Adrenal gland (tissue), 12 donors: Measurements from ENCODE around the gene PRKCE. TPM values are rescaled to one million over a fixed set of nuclear protein-coding genes. Genes with fewer than 3 reads are reported as not detected.

Experiments used
- DNase-seq, 7 donors: peaks; one replicate each; pipeline ENCODE4 v3.0.0-alpha.2; 2019 to 2020
- H3K27ac ChIP-seq, 5 donors: fragments of 200-600 bp; sonication (generic) in 4 of 5; 1 replicate in 3 of 5; 2 replicates in 2 of 5; pipeline versions ENCODE4 v1.5.1 to v1.8.0; 2016 to 2020; ENCODE audit warnings: mild to moderate bottlenecking in 1 of 5
- H3K27me3 ChIP-seq: fragments of 200-600 bp; 2 replicates; pipeline ENCODE4 v1.8.0; 2021
- H3K36me3 ChIP-seq, 2 donors: fragments of 200-600 bp; replicated peaks in 1 of 2; 1 replicate in 1 of 2; 2 replicates in 1 of 2; pipeline versions ENCODE4 v1.5.1 to v1.8.0; 2018 to 2022
- H3K4me1 ChIP-seq, 2 donors: fragments of 200-600 bp; replicated peaks in 1 of 2; 1 replicate in 1 of 2; 2 replicates in 1 of 2; pipeline versions ENCODE4 v1.5.1 to v1.8.0; 2018 to 2021
- H3K4me3 ChIP-seq, 4 donors: fragments of 200-600 bp; sonication (generic) in 3 of 4; one replicate each; pipeline ENCODE4 v1.5.1; 2016 to 2018
- H3K9me3 ChIP-seq, 3 donors: fragments of 200-600 bp; sonication (generic) in 1 of 3; replicated peaks in 1 of 3; 1 replicate in 2 of 3; 2 replicates in 1 of 3; pipeline versions ENCODE4 v1.5.1 to v1.8.0; 2016 to 2021
- CTCF ChIP-seq, 6 experiments: fragments of 450-650 bp in 4 of 6; fragments of 200-600 bp in 2 of 6; sonication (generic) in 1 of 6; IDR thresholded peaks; 1 replicate in 5 of 6; 2 replicates in 1 of 6; pipeline versions ENCODE4 v1.5.1 to v1.8.0; 2016 to 2021; ENCODE audit warnings: antibody characterized with exemption in 6 of 6, mild to moderate bottlenecking in 2 of 6, moderate library complexity in 1 of 6
- POLR2A ChIP-seq, 2 donors: fragments of 450-650 bp; IDR thresholded peaks; one replicate each; pipeline ENCODE4 v1.6.1; 2017; ENCODE audit warnings: antibody characterized with exemption in 2 of 2, mild to moderate bottlenecking in 2 of 2, moderate library complexity in 1 of 2
- whole genome bisulfite sequencing, 4 donors: extraction: QIAGEN DNeasy Blood & Tissue Kit in 2 of 4; methylation state at CpG; one replicate each; pipeline versions ENCODE4 v1.1.5 to v1.1.7; 2013 to 2017; 5-methylcytosine and 5-hydroxymethylcytosine counted together
- intact Hi-C, 2 donors: fragments of 100-400 bp; cut with DNase I; formaldehyde crosslinking; loops; one replicate each; pipeline versions ENCODE4 v1.14.1 to v1.15.0; 2022 to 2023
- polyA plus RNA-seq, 3 donors: library from polyadenylated mRNA; stranded (reverse); fragments of 200-250 nt in 2 of 3; fragments of 350-450 nt in 1 of 3; fragmentation: Illumina TruSeq in 1 of 3; extraction: RNeasy Lipid Tissue Mini Kit (QIAGEN cat#74804) in 1 of 3; gene quantifications; one replicate each; pipeline ENCODE4 v1.2.3, GENCODE V29; 2013 to 2014
- total RNA-seq, 9 donors: library from RNA; depleted of rRNA in 4 of 9; stranded (reverse); fragments of >200 nt in 4 of 9; fragments of 120-200 nt in 1 of 9; fragmentation: NEBNext Ultra II Directional in 1 of 9; extraction: Animal tissue kit (Norgen Biotek cat#: 25700) in 1 of 9; gene quantifications; one replicate each; pipeline versions ENCODE4 v1.1.0 to v1.2.4, GENCODE V29; 2013 to 2023
- donor health status: healthy with polysubstance abuse.
- donor health status: Bipolar disorder and iron deficiency.
- donor health status: DM: yes; HTN: yes; CAD: no.
- donor health status: DM: no; HTN: no; CAD: no.
- donor health status: DM: no; HTN: no; CAD: no.
- donor health status: DM: yes; HTN: yes; CAD: no.

PRKCE gene
- total and polyA plus RNA-seq, 12 donors = 1.9 to 19.2 (median 8.0) TPM

- H3K36me3 ChIP-seq = no peaks in the 10 kb centered on the region
- no peak for TF ChIP-seq POLR2A (IDR thresholded peaks at IDR 0.05)
- no peak for TF ChIP-seq CTCF (IDR thresholded peaks at IDR 0.05)
- no peak overlapping the region for H3K4me3 ChIP-seq
- no peak for DNase-seq
- H3K27ac ChIP-seq = no peak overlapping the region
- no peaks in the 10 kb centered on the region for H3K27me3 ChIP-seq
- intact Hi-C loops = loop anchor here in 1 of 2 donors (10.0 kb wide), 1 partner anchor 161 kb away; no protein-coding TSS in a partner anchor
- 80 to 96% (median 86%) methylated on average over 4 to 9 of the region's 9 CpGs for WGBS, 4 donors
- H3K9me3 ChIP-seq = no peaks in the 10 kb centered on the region
- H3K4me1 ChIP-seq = no peaks in the 10 kb centered on the region
Measured at GRCh38 chr2:45773909-45774308, 122.4 kb downstream of the PRKCE start.

GRCh38 chr2:45774688-45775244, 123.3 kb downstream of the PRKCE start:
- TF ChIP-seq POLR2A (IDR thresholded peaks at IDR 0.05) (no peak), CTCF (IDR thresholded peaks at IDR 0.05) (no peak)
- H3K4me1 ChIP-seq = no peaks in the 10 kb centered on the region
- peak in 1 of 7 donors; percentile 36 for DNase-seq
- no peaks in the 10 kb centered on the region for H3K27me3 ChIP-seq
- no peaks in the 10 kb centered on the region for H3K9me3 ChIP-seq
- no peaks in the 10 kb centered on the region for H3K36me3 ChIP-seq
- intact Hi-C loops = loop anchor here in 1 of 2 donors (5.0 to 10.0 kb wide), 2 partner anchors 132 to 160 kb away; no protein-coding TSS in a partner anchor
- H3K27ac ChIP-seq = peak overlapping the region in 2 of 5 donors; percentile 21 to 40
- H3K4me3 ChIP-seq = no peak overlapping the region
- 61 to 80% (median 75%) methylated on average over 10 of the region's 10 CpGs for WGBS, 4 donors

GRCh38 chr2:45776160-45776955, 124.9 kb downstream of the PRKCE start:
- intact Hi-C loops = loop anchor here in 1 of 2 donors (5.0 to 10.0 kb wide), 2 partner anchors 134 to 158 kb away; no protein-coding TSS in a partner anchor
- H3K27me3 ChIP-seq = no peaks in the 10 kb centered on the region
- DNase-seq = no peak
- no peak overlapping the region for H3K4me3 ChIP-seq
- no peaks in the 10 kb centered on the region for H3K4me1 ChIP-seq
- no peak for TF ChIP-seq POLR2A (IDR thresholded peaks at IDR 0.05)
- TF ChIP-seq CTCF (IDR thresholded peaks at IDR 0.05) = no peak
- no peaks in the 10 kb centered on the region for H3K9me3 ChIP-seq
- H3K36me3 ChIP-seq = no peaks in the 10 kb centered on the region
- 63 to 73% (median 67%) methylated on average over 7 of the region's 7 CpGs for WGBS, 4 donors
- no peak overlapping the region for H3K27ac ChIP-seq

- Histone ChIP-seq H3K36me3 (no peaks in the 10 kb centered on the region), H3K27ac (no peak overlapping the region), H3K4me3 (no peak overlapping the region), H3K9me3 (no peaks in the 10 kb centered on the region), H3K27me3 (no peaks in the 10 kb centered on the region), H3K4me1 (no peaks in the 10 kb centered on the region)
- TF ChIP-seq CTCF (IDR thresholded peaks at IDR 0.05) (no peak), POLR2A (IDR thresholded peaks at IDR 0.05) (no peak)
- no peak for DNase-seq
- intact Hi-C loops = loop anchor here in 1 of 2 donors (5.0 to 10.0 kb wide), 2 partner anchors 136 to 157 kb away; no protein-coding TSS in a partner anchor
- 73 to 85% (median 79%) methylated on average over 9 to 10 of the region's 10 CpGs for WGBS, 4 donors
Measured at GRCh38 chr2:45777996-45778719, 126.7 kb downstream of the PRKCE start.
